ENCODE data around the gene MPP1. TPM values are rescaled to one million over a fixed set of nuclear protein-coding genes. Genes with fewer than 3 reads are reported as not detected.

Gene MPP1
- total and polyA plus RNA-seq, 2 of the 8 experiments (the other 6 are each of a cell fraction or from before 2014, with no cell fraction given), result 7.6 to 13.4 TPM

GRCh38 chrX:154791467-154791866, 13.8 kb downstream of the MPP1 start:
- no peak overlapping the region for H2BK120ac ChIP-seq (replicated peaks; ENCODE audit: low read depth, low read length)
- no peak overlapping the region for H3K18ac ChIP-seq (ENCODE audit: extremely low read depth, low read length)
- no peaks in the 10 kb centered on the region for H3K9me3 ChIP-seq (ENCODE audit: insufficient read depth in 2 of 2, low read depth in 1 of 2, low read length in 1 of 2)
- no peaks in the 10 kb centered on the region for H3K79me2 ChIP-seq (ENCODE audit: control insufficient read depth in 1 of 2, insufficient read depth in 2 of 2, low read length in 2 of 2)
- no peak overlapping the region for H2BK20ac ChIP-seq (ENCODE audit: low read length)
- H3K9ac ChIP-seq (replicated peaks in 1 of 4; ENCODE audit: extremely low read depth in 1 of 4, low read depth in 3 of 4, low read length in 3 of 4), result no peak overlapping the region
- no peak overlapping the region for H3K56ac ChIP-seq (replicated peaks; ENCODE audit: insufficient read length, low read depth, low read length)
- no peaks in the 10 kb centered on the region for H3K23me2 ChIP-seq (ENCODE audit: low read depth, low read length)
- H2BK5ac ChIP-seq (ENCODE audit: low read depth, low read length), result no peak overlapping the region
- H3K4me1 ChIP-seq (replicated peaks in 1 of 4; ENCODE audit: control insufficient read depth in 3 of 4, insufficient read depth in 4 of 4, low read length in 3 of 4), result peaks cover 0 to 2% (median 0%) of the 10 kb centered on the region in 4 experiments; a peak in 1 of 7 replicates
- H2BK12ac ChIP-seq (ENCODE audit: low read depth, low read length), result no peak overlapping the region
- no peak overlapping the region for H3K4me3 ChIP-seq (ENCODE audit: extremely low read depth in 1 of 4, insufficient read depth in 2 of 4, low read depth in 3 of 4, low read length in 4 of 4)
- no peak overlapping the region for H2BK15ac ChIP-seq (ENCODE audit: low read length)
- no peaks in the 10 kb centered on the region for H4K20me1 ChIP-seq (replicated peaks in 1 of 2; ENCODE audit: control insufficient read depth in 1 of 2, insufficient read depth in 2 of 2, low read length in 2 of 2)
- H2AFZ ChIP-seq (ENCODE audit: low read length), result no peak overlapping the region
- H3K27me3 ChIP-seq (replicated peaks in 1 of 4; ENCODE audit: control insufficient read depth in 3 of 4, extremely low read depth in 1 of 4, insufficient read depth in 3 of 4, low read length in 3 of 4), result no peaks in the 10 kb centered on the region
- POLR2A ChIA-PET (ENCODE audit: partially characterized antibody), result interaction anchor here (1.2 kb wide), 1 partner anchor 12 kb away, joined by 3 read pairs; no protein-coding TSS in a partner anchor
- no peak overlapping the region for H3K4ac ChIP-seq (replicated peaks; ENCODE audit: insufficient read length, low read depth, low read length)
- H4K8ac ChIP-seq (ENCODE audit: extremely low read depth, insufficient read depth, low read length), result no peak overlapping the region
- no peak overlapping the region for H3K4me2 ChIP-seq (ENCODE audit: insufficient read depth in 1 of 2, low read depth in 2 of 2, low read length in 2 of 2)
- H3K27ac ChIP-seq (ENCODE audit: low read depth, low read length), result no peak overlapping the region
- 66% methylated on average over 4 of the region's 4 CpGs; no CpG with 5 or more reads in 1 of the 2 experiments for WGBS, 2 experiments (ENCODE audit: extremely low coverage in 1 of 2, insufficient coverage in 1 of 2, insufficient read length in 1 of 2, insufficient replicate concordance in 2 of 2, low coverage in 1 of 2, low lambda C conversion rate in 2 of 2, missing lambda C conversion rate in 1 of 2)
- H4K91ac ChIP-seq (replicated peaks; ENCODE audit: insufficient read length, low read length), result no peak overlapping the region
- no peak overlapping the region for H2AK5ac ChIP-seq (ENCODE audit: low read depth, low read length)
- H3K14ac ChIP-seq (ENCODE audit: insufficient read length), result no peak overlapping the region
- DNase-seq (ENCODE audit: low read depth in 1 of 2, low spot score in 2 of 2), result no peak
- FAIRE-seq, result no peak
- H3K23ac ChIP-seq (ENCODE audit: insufficient read length), result no peak overlapping the region
- no peak overlapping the region for H4K5ac ChIP-seq (ENCODE audit: insufficient read length, low read depth, low read length)
- no peaks in the 10 kb centered on the region for H3K79me1 ChIP-seq (ENCODE audit: low read depth, low read length)
- CTCF ChIA-PET (ENCODE audit: partially characterized antibody), result no interaction called here
- no peaks in the 10 kb centered on the region for H3K36me3 ChIP-seq (ENCODE audit: control insufficient read depth in 2 of 4, insufficient read depth in 4 of 4, low read length in 3 of 4)
- TF ChIP-seq ZNF274 (IDR thresholded peaks at IDR 0.05; ENCODE audit: borderline replicate concordance, extremely low read depth, low read length) (no peak), CTBP2 (IDR thresholded peaks at IDR 0.05; ENCODE audit: borderline replicate concordance, insufficient read depth, insufficient read length, low read length) (no peak), GTF2F1 (IDR thresholded peaks at IDR 0.05; ENCODE audit: borderline replicate concordance, low read depth, low read length) (no peak), RXRA (IDR thresholded peaks at IDR 0.05; ENCODE audit: insufficient read depth, low read depth, low read length) (no peak), RNF2 (IDR thresholded peaks at IDR 0.05; ENCODE audit: borderline replicate concordance, low read depth, low read length, missing control alignments, poor library complexity, severe bottlenecking) (no peak), POLR2AphosphoS5 (IDR thresholded peaks at IDR 0.05; ENCODE audit: low read depth, low read length) (no peak), BACH1 (IDR thresholded peaks at IDR 0.05; ENCODE audit: low read length) (no peak), POU5F1 (IDR thresholded peaks at IDR 0.05; ENCODE audit: low read depth, low read length) (no peak), USF2 (IDR thresholded peaks at IDR 0.05; ENCODE audit: low read length) (no peak), PHF8 (conservative IDR thresholded peaks at IDR 0.05; ENCODE audit: low read depth, low read length) (no peak), E2F6 (IDR thresholded peaks at IDR 0.05) (no peak), CEBPB (IDR thresholded peaks at IDR 0.05; ENCODE audit: low read depth, low read length) (no peak), CHD2 (IDR thresholded peaks at IDR 0.05; ENCODE audit: low read length) (no peak)

Data from H1 (cell line).